Measurements from ENCODE around the gene RAD9A. TPM values are rescaled to one million over a fixed set of nuclear protein-coding genes. Genes with fewer than 3 reads are reported as not detected.

Gene RAD9A
- total RNA-seq, 2 donors from 2014 or later: 6.2 to 6.5 TPM

DNA sequence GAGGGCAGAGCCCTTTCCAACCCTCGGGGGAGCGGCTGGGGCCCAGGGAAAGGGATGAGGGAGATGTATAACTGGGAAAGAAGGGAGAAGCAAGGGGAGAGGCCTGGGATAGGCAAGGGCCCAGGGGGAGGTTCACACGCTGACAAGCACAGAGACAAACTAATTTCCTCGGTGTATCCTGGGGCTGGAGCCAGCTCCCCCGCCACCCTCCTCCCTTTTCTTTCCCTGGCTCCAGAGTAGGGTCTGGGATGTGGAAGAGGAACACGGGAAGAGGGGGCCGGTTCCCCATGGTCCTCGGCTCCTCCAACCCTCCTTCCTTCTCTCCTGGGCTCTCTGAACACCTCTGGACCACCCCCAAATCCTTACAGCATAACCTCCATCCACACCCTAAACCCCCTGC lies 25.2 kb upstream of the RAD9A start:
- DNase-seq (ENCODE audit: low spot score): no peak
- Histone ChIP-seq H3K27ac (peak overlapping the region; percentile 57 to 79), H3K4me1 (peaks cover 0 to 53% of the 10 kb centered on the region in 2 donors), H3K4me3 (no peak overlapping the region), H3K36me3 (peaks cover 9% of the 10 kb centered on the region), H3K9me3 (no peaks in the 10 kb centered on the region), H3K27me3 (no peaks in the 10 kb centered on the region)
- TF ChIP-seq, protein P1, sequence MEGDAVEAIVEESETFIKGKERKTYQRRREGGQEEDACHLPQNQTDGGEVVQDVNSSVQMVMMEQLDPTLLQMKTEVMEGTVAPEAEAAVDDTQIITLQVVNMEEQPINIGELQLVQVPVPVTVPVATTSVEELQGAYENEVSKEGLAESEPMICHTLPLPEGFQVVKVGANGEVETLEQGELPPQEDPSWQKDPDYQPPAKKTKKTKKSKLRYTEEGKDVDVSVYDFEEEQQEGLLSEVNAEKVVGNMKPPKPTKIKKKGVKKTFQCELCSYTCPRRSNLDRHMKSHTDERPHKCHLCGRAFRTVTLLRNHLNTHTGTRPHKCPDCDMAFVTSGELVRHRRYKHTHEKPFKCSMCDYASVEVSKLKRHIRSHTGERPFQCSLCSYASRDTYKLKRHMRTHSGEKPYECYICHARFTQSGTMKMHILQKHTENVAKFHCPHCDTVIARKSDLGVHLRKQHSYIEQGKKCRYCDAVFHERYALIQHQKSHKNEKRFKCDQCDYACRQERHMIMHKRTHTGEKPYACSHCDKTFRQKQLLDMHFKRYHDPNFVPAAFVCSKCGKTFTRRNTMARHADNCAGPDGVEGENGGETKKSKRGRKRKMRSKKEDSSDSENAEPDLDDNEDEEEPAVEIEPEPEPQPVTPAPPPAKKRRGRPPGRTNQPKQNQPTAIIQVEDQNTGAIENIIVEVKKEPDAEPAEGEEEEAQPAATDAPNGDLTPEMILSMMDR (IDR thresholded peaks at IDR 0.05): no peak

GRCh38 chr11:67366961-67367760 lies 24.6 kb upstream of the RAD9A start:
- Histone ChIP-seq H3K4me3 (no peak overlapping the region), H3K27me3 (no peaks in the 10 kb centered on the region), H3K36me3 (peaks cover 9% of the 10 kb centered on the region), H3K4me1 (peaks cover 0 to 59% of the 10 kb centered on the region in 2 donors), H3K9me3 (no peaks in the 10 kb centered on the region), H3K27ac (peak overlapping the region; percentile 57 to 79)
- TF ChIP-seq, protein P1 (IDR thresholded peaks at IDR 0.05): no peak
- no peak for DNase-seq (ENCODE audit: low spot score)

GRCh38 chr11:67367761-67368227 lies 24.0 kb upstream of the RAD9A start:
- H3K4me3 ChIP-seq: no peak overlapping the region
- H3K27ac ChIP-seq: peak overlapping the region; percentile 57 to 79
- TF ChIP-seq, protein P1 (IDR thresholded peaks at IDR 0.05): no peak
- H3K27me3 ChIP-seq: no peaks in the 10 kb centered on the region
- H3K36me3 ChIP-seq: peaks cover 9% of the 10 kb centered on the region
- DNase-seq (ENCODE audit: low spot score): no peak
- H3K4me1 ChIP-seq: peaks cover 0 to 61% of the 10 kb centered on the region in 2 donors
- H3K9me3 ChIP-seq: no peaks in the 10 kb centered on the region

DNA sequence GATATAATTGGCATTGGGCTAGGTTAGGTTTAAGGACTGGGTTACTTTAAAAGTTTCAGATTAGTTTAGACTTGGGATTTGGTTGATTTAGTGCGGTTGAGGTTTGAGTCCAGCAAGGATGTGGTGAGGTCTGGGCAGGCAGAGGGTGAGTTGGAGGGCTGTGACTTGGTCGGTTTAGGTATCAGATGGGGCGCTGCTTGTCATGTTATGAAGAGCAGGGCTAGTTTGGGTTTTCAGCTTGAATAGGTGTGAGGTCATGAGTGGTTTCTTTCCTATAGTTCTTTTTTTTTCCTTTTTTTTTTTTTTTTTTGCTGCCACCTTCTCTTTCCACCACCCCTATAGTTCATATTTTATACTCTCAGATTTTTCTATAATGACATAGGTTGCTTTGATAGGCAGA lies 23.2 kb upstream of the RAD9A start:
- TF ChIP-seq, protein P1 (IDR thresholded peaks at IDR 0.05): no peak
- DNase-seq (ENCODE audit: low spot score): no peak
- no peaks in the 10 kb centered on the region for H3K9me3 ChIP-seq
- H3K27ac ChIP-seq: no peak overlapping the region
- no peak overlapping the region for H3K4me3 ChIP-seq
- H3K4me1 ChIP-seq: peaks cover 0 to 65% of the 10 kb centered on the region in 2 donors
- peaks cover 9% of the 10 kb centered on the region for H3K36me3 ChIP-seq
- H3K27me3 ChIP-seq: no peaks in the 10 kb centered on the region

DNA sequence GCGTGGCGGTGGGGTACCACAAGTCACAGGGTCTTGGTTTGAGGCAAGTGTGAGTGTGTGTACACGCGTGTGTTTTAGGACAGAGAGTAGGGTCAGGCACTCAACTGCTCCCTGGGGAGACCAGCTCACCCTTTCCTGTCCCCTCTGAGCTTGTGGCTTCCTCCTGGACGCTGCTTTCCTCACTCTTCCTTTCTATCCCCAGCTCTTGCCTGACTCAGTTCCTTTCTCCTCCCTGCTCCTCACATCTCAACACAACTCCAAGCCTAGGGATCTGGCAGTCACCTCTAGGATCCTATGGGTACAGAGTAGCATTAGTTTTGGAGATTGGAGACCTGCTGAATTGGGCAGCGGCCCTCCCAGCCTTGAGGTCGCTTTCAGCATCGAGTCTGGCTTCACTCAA lies 22.5 kb upstream of the RAD9A start:
- no peak overlapping the region for H3K4me3 ChIP-seq
- H3K9me3 ChIP-seq: no peaks in the 10 kb centered on the region
- peaks cover 9% of the 10 kb centered on the region for H3K36me3 ChIP-seq
- H3K27ac ChIP-seq: no peak overlapping the region
- H3K27me3 ChIP-seq: no peaks in the 10 kb centered on the region
- no peak for DNase-seq (ENCODE audit: low spot score)
- H3K4me1 ChIP-seq: peaks cover 0 to 71% of the 10 kb centered on the region in 2 donors
- TF ChIP-seq, protein P1 (IDR thresholded peaks at IDR 0.05): no peak

Measured in right atrium auricular region (tissue), 2 donors.